HepG2 (cell line): ENCODE results near the gene PMPCB. TPM values are rescaled to one million over a fixed set of nuclear protein-coding genes. Genes with fewer than 3 reads are reported as not detected.

ENCODE experiments used
- CC2D1A ChIP-seq: sonication (generic); formaldehyde crosslinking; IDR thresholded peaks from 2 replicates; pipeline ENCODE4 v1.8.1; 2023; ENCODE audit warnings: mild to moderate bottlenecking, missing genetic modification reagents
- GABPB1 ChIP-seq: IDR thresholded peaks from 2 replicates; pipeline ENCODE4 v1.6.1; 2016; ENCODE audit warnings: mild to moderate bottlenecking, missing genetic modification reagents, moderate library complexity, missing compliant biosample characterization
- KDM5B ChIP-seq: sonication (generic); formaldehyde crosslinking; IDR thresholded peaks from 2 replicates; pipeline ENCODE4 v1.4.0; 2020; ENCODE audit warnings: missing genetic modification reagents, mild to moderate bottlenecking, borderline replicate concordance
- SP5 ChIP-seq: IDR thresholded peaks from 2 replicates; pipeline ENCODE4 v1.6.1; 2016; ENCODE audit warnings: low read depth, borderline replicate concordance
- STAT5B ChIP-seq: sonication (generic); formaldehyde crosslinking; IDR thresholded peaks from 2 replicates; pipeline ENCODE4 v1.4.0; 2020; ENCODE audit warnings: missing genetic modification reagents
- TBX2 ChIP-seq: sonication (generic); formaldehyde crosslinking; IDR thresholded peaks from 2 replicates; pipeline ENCODE4 v1.5.0; 2020; ENCODE audit warnings: missing genetic modification reagents, mild to moderate bottlenecking, borderline replicate concordance
- ZNF407 ChIP-seq: sonication (generic); formaldehyde crosslinking; IDR thresholded peaks from one replicate; pipeline ENCODE4 v1.5.1; 2020; ENCODE audit warnings: mild to moderate bottlenecking, missing genetic modification reagents; ENCODE audit errors: not compliant biosample characterization
- ZNF775 ChIP-seq: sonication (generic); formaldehyde crosslinking; IDR thresholded peaks from 2 replicates; pipeline ENCODE4 v1.4.0; 2020; ENCODE audit warnings: missing genetic modification reagents, mild to moderate bottlenecking, moderate library complexity, borderline replicate concordance
- polyA plus RNA-seq, 8 experiments: library from polyadenylated mRNA; depleted of rRNA in 3 of 8; stranded (reverse) in 7 of 8; unstranded in 1 of 8; fragments of >200 nt; fragmentation: Illumina TruSeq in 4 of 8; extraction: Trizol in 4 of 8; gene quantifications; 2 replicates each; pipeline versions ENCODE4 v1.2.1 to v1.2.3, GENCODE V29; 2011 to 2016; ENCODE audit warnings: low read depth in 4 of 8, missing spikeins in 1 of 8, mixed read lengths in 1 of 8; ENCODE audit not compliant: insufficient read depth in 1 of 8
- total RNA-seq, 5 experiments: library from RNA; depleted of rRNA; stranded (reverse); fragments of >200 nt; fragmentation: Illumina TruSeq; extraction: Trizol; gene quantifications; 2 replicates each; pipeline ENCODE4 v1.2.3, GENCODE V29; 2016; ENCODE audit warnings: low read depth in 1 of 5
- TF ChIP-seq, protein P1 (sequence below), 2 experiments: sonication (generic) in 1 of 2; formaldehyde crosslinking in 1 of 2; IDR thresholded peaks; 2 replicates each; pipeline versions ENCODE4 v1.4.0 to v1.6.1; 2016 to 2020; ENCODE audit warnings: borderline replicate concordance in 1 of 2, low read depth in 1 of 2, mild to moderate bottlenecking in 1 of 2, missing genetic modification reagents in 1 of 2
- TF ChIP-seq, protein P2 (sequence below): sonication (generic); formaldehyde crosslinking; IDR thresholded peaks from 2 replicates; pipeline ENCODE4 v1.5.1; 2020; ENCODE audit warnings: mild to moderate bottlenecking, missing genetic modification reagents

The PMPCB gene
- total and polyA plus RNA-seq, 2 of the 13 experiments (the other 11 are each of a cell fraction or from before 2014, with no cell fraction given): 80.8 to 124 TPM

DNA sequence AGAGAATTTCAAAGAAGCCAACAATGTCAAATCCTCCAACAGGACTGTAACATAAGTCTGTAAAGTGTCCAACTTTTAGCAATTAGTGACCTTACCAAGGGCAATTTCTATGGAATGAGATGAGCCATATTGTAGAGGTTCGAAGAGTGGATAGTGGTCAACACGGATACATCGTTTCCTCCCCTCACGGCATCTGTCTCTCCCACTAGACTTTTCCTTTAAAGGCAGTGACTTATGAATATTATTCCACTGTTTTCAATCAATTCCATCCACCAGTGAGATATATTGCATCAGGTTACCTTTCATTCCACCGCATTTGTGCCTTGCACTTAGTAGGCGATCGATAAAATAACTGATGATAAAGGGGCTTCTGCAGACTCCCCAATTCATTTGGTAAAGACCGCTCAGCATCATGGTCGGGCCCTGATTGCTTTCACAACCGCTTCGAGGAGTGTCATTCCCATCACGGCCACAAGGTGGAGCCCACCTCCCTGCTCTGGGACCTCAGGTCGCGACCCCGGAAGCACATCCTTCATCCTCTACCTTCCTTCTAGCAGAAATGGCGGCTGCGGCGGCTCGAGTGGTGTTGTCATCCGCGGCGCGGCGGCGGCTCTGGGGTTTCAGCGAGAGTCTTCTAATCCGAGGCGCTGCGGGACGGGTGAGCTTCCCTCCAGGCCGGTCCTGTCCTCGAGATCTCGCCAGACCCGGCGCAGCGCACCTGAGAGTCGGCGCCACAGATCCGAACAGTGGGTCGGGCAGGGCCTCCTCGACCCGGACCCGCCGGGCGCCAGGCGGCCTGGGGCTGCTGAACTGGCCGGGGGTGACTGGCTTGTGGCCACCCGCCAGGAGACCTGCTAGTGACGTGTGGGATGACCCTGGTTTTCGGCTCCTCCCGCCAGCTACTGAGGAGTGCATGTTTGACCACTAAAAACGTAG lies at the start of gene PMPCB (continued):
- TF ChIP-seq, protein P1, sequence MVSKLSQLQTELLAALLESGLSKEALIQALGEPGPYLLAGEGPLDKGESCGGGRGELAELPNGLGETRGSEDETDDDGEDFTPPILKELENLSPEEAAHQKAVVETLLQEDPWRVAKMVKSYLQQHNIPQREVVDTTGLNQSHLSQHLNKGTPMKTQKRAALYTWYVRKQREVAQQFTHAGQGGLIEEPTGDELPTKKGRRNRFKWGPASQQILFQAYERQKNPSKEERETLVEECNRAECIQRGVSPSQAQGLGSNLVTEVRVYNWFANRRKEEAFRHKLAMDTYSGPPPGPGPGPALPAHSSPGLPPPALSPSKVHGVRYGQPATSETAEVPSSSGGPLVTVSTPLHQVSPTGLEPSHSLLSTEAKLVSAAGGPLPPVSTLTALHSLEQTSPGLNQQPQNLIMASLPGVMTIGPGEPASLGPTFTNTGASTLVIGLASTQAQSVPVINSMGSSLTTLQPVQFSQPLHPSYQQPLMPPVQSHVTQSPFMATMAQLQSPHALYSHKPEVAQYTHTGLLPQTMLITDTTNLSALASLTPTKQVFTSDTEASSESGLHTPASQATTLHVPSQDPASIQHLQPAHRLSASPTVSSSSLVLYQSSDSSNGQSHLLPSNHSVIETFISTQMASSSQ (IDR thresholded peaks at IDR 0.05; ENCODE audit: low read depth): no peak
- TF ChIP-seq, protein P1 (CRISPR knock-in tag; IDR thresholded peaks at IDR 0.05; ENCODE audit: borderline replicate concordance): 0 out of 2 replicates have a peak, but pooled peaks have one; percentile 43
- TF ChIP-seq ZNF775 (CRISPR knock-in tag): peak; percentile 63; the same call in 1 of the 2 replicates
- TF ChIP-seq SP5 (CRISPR knock-in tag): no peak
- peak; percentile 46; the same call in 1 of the 2 replicates for TF ChIP-seq TBX2
- TF ChIP-seq ZNF407: peak; percentile 78
- TF ChIP-seq, protein P2, sequence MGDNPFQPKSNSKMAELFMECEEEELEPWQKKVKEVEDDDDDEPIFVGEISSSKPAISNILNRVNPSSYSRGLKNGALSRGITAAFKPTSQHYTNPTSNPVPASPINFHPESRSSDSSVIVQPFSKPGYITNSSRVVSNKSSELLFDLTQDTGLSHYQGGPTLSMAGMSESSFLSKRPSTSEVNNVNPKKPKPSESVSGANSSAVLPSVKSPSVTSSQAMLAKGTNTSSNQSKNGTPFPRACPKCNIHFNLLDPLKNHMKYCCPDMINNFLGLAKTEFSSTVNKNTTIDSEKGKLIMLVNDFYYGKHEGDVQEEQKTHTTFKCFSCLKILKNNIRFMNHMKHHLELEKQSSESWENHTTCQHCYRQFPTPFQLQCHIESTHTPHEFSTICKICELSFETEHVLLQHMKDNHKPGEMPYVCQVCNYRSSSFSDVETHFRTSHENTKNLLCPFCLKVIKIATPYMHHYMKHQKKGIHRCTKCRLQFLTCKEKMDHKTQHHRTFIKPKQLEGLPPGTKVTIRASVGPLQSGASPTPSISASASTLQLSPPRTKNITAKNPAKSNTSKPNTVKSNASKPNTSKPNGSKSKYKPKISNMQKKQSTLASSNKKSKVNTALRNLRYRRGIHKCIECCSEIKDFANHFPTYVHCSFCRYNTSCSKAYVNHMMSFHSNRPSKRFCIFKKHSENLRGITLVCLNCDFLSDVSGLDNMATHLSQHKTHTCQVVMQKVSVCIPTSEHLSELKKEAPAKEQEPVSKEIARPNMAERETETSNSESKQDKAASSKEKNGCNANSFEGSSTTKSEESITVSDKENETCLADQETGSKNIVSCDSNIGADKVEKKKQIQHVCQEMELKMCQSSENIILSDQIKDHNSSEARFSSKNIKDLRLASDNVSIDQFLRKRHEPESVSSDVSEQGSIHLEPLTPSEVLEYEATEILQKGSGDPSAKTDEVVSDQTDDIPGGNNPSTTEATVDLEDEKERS (CRISPR knock-in tag): peak; percentile 50; the same call in 1 of the 2 replicates
- TF ChIP-seq GABPB1: peak; percentile 99
- TF ChIP-seq STAT5B (CRISPR knock-in tag): peak; percentile 76; the same call in 1 of the 2 replicates
- TF ChIP-seq KDM5B (CRISPR knock-in tag): peak; percentile 92; the same call in 1 of the 2 replicates
- peak; percentile 82; the same call in 1 of the 2 replicates for TF ChIP-seq CC2D1A (CRISPR knock-in tag)
